CD4-positive, alpha-beta T cell treated with Interferon alpha-2 for 1 hour (primary cell): ENCODE measurements around the gene SDK1.

ENCODE experiments used
- DNase-seq, 2 donors: peaks; one replicate each; pipeline ENCODE4 v3.0.0-alpha.2; 2020 to 2022

SDK1 gene

GRCh38 chr7:4009211-4010060 is 708.4 kb downstream of the SDK1 start:
- no peak for DNase-seq

GRCh38 chr7:4010061-4010605 is 709.1 kb downstream of the SDK1 start:
- DNase-seq: no peak

GRCh38 chr7:4010923-4011656 is 710.0 kb downstream of the SDK1 start:
- DNase-seq: no peak

- DNase-seq: no peak
Observed at GRCh38 chr7:4013793-4014192, 712.7 kb downstream of the SDK1 start.

- no peak for DNase-seq
Observed at GRCh38 chr7:4014346-4015050, 713.4 kb downstream of the SDK1 start.

GRCh38 chr7:4015371-4015770 is 714.3 kb downstream of the SDK1 start:
- no peak for DNase-seq

GRCh38 chr7:4015996-4016395 is 714.9 kb downstream of the SDK1 start:
- DNase-seq: no peak

- no peak for DNase-seq
Observed at GRCh38 chr7:4017081-4017480, 716.0 kb downstream of the SDK1 start.

- no peak for DNase-seq
Observed at GRCh38 chr7:4017785-4018184, 716.7 kb downstream of the SDK1 start.

- no peak for DNase-seq
Observed at GRCh38 chr7:4018601-4019316, 717.7 kb downstream of the SDK1 start.

- no peak for DNase-seq
Observed at GRCh38 chr7:4020086-4020485, 719.0 kb downstream of the SDK1 start.

GRCh38 chr7:4021413-4021812 is 720.4 kb downstream of the SDK1 start:
- no peak for DNase-seq

- no peak for DNase-seq
Observed at GRCh38 chr7:4022265-4022664, 721.2 kb downstream of the SDK1 start.

- no peak for DNase-seq
Observed at GRCh38 chr7:4023502-4023901, 722.5 kb downstream of the SDK1 start.

GRCh38 chr7:4024133-4024532 is 723.1 kb downstream of the SDK1 start:
- no peak for DNase-seq

- DNase-seq: no peak
Observed at GRCh38 chr7:4024806-4025205, 723.8 kb downstream of the SDK1 start.

GRCh38 chr7:4025210-4025609 is 724.2 kb downstream of the SDK1 start:
- no peak for DNase-seq

GRCh38 chr7:4025694-4026615 is 724.9 kb downstream of the SDK1 start:
- no peak for DNase-seq

GRCh38 chr7:4026941-4027486 is 726.0 kb downstream of the SDK1 start:
- DNase-seq: no peak

- no peak for DNase-seq
Observed at GRCh38 chr7:4028221-4028620, 727.2 kb downstream of the SDK1 start.

GRCh38 chr7:4029941-4030340 is 728.9 kb downstream of the SDK1 start:
- no peak for DNase-seq
